T-helper 1 cell treated with Interleukin-12 subunit alpha and Interleukin-12 subunit beta and Interleukin-4 antibody, amounts not matched to agents 30 μg/mL and 1 μg/mL, for 36 hours (primary cell): ENCODE measurements around the gene UPB1.
"Not testable (repeated sequence)": the region's sequence is repeated elsewhere in the genome, so short reads cannot be mapped to it uniquely, and the experiment has no call there.

Experiments
- H3K27ac Mint-ChIP-seq: one replicate; pipeline ENCODE4 v1.8.0; 2021; ENCODE audit warnings: mild to moderate bottlenecking, mixed read lengths
- H3K27me3 Mint-ChIP-seq: one replicate; pipeline ENCODE4 v1.8.0; 2021; ENCODE audit warnings: low read depth, mixed read lengths
- H3K36me3 Mint-ChIP-seq: one replicate; pipeline ENCODE4 v1.8.0; 2021; ENCODE audit warnings: low read depth, mixed read lengths
- H3K4me1 Mint-ChIP-seq: one replicate; pipeline ENCODE4 v1.8.0; 2021; ENCODE audit warnings: low read depth, mixed read lengths
- H3K4me3 Mint-ChIP-seq: one replicate; pipeline ENCODE4 v1.8.0; 2021; ENCODE audit warnings: mild to moderate bottlenecking, moderate library complexity, mixed read lengths
- H3K9me3 Mint-ChIP-seq: one replicate; pipeline ENCODE4 v1.8.0; 2021; ENCODE audit warnings: mixed read lengths

UPB1 gene

DNA sequence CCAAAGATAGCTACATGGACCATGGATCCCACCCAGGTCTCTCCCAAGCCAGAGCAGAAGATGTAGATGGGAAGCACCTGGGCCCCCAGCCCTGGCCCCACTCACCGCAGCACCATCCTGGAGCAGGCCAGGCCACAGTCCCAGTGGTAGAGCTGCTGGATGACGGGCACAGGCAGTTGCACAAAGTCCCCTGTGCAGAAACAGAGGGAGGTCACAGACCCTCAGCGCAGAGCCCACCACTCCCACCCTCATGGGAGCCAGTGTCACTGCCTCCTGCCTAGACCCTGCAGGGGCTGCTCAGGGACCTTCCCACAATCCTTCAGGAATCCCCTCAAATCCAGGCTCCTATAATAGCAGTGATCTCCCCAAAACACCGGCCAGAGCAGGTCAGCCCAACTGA lies 53.7 kb downstream of the UPB1 start:
- Mint-ChIP-seq H3K27ac (no peak overlapping the region), H3K27me3 (no peaks in the 10 kb centered on the region), H3K9me3 (no peaks in the 10 kb centered on the region), H3K36me3 (peaks cover 16% of the 10 kb centered on the region), H3K4me3 (no peak overlapping the region), H3K4me1 (peaks cover 21% of the 10 kb centered on the region)

DNA sequence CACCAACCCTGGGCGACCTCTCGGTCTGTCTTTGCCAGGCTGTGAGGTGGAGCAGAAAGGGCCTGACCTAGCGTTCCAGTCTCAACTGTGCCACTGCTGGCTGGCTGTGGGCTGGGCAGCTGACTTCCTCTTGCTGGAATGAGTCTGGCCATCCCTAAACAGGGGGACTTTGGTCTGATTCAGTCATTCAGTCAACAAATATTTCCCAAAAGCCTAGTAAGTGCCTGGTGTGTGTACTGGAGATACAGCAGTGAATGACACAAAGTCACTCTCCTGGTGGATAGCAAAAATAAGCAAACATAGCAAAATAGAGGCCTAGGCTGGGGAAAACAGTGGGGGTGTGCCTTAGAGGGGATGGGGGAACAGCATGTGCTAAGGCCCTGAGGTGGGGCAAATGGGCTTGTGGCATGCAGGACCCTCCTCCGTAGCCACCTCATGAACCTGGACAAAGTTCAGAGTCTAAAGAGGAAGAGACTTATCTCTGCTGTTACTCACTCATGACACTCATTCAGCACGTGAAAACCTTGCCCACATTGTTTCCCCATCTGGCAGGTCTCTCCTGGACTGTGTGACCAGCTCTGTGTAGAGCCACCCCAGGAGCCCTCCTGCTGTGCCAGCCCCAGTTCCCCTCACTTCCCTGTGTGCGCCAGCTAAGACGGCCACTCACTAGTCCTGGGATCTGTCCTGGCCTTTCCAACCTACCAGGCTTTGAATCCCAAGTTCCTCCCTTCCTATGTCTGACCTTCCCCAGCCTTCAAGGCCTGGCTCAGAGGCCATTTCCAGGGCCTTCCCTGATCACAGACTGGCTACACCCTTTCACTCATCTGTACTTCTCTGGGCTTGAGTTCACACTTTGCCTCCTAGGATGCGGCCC lies 55.1 kb downstream of the UPB1 start:
- Mint-ChIP-seq H3K9me3 (no peaks in the 10 kb centered on the region), H3K27ac (no peak overlapping the region), H3K4me3 (no peak overlapping the region), H3K4me1 (peaks cover 22% of the 10 kb centered on the region), H3K36me3 (peaks cover 16% of the 10 kb centered on the region), H3K27me3 (no peaks in the 10 kb centered on the region)

DNA sequence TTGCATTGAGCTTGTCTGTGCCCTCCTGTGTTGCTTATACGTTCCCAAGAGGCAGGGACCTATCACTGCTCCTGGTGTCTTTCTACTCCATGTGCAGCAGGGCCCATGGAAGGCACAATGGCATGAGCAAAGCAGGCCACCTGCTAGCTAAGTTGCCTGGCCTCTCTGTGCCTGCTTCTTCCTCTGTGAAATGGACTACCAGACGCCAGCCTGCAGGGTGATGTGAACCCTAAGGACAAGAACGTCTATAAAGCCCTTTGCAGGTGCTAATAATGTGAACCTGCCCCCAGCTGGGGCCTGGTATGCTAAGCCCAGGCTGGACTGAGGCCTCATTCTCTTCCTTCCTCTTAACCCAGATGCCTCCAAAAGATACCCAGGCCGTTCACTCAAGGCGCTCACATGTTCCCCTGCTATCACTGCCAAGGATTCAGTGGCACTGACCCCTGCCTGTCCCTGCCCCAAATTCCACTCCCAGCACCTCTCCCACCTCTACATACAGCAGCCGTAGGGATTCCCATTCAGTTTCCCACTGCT lies 55.8 kb downstream of the UPB1 start:
- no peaks in the 10 kb centered on the region for H3K9me3 Mint-ChIP-seq
- H3K27me3 Mint-ChIP-seq, result no peaks in the 10 kb centered on the region
- peaks cover 18% of the 10 kb centered on the region for H3K36me3 Mint-ChIP-seq
- peaks cover 24% of the 10 kb centered on the region for H3K4me1 Mint-ChIP-seq
- H3K4me3 Mint-ChIP-seq, result no peak overlapping the region
- no peak overlapping the region for H3K27ac Mint-ChIP-seq

DNA sequence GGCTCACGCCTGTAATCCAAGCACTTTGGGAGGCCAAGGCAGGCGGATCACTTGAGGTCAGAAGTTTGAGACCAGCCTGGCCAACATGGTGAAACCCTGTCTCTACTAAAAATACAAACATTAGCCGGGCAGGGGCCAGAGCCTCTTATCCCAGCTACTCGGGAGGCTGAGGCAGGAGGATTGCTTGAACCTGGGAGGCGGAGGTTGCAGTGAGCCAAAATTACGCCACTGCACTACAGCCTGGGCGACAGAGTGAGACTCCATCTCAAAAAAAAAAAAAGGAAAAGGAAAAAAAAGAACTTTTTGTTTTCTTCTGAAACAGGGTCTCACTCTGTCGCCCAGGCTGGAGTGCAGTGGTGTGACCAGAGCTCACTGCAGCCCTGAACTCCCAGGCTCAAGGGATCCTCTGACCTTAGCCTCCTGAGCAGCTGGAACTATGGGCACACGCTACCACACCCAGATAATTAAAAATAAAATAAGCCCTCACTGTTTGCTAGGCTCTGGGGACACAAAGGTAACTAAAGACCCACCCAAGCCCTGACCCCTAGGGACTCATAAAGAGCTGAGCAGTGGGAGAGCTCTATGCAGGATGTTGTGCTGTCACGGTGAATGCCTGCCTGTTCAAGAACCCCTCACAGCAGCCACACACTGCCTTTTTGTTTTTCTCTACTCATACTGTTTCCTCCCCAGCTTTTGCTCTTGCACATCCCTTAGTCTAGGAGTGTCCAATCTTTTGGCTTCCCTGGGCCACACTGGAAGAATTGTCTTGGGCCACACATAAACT lies 57.6 kb downstream of the UPB1 start:
- H3K4me1 Mint-ChIP-seq, result peaks cover 39% of the 10 kb centered on the region
- peaks cover 11% of the 10 kb centered on the region for H3K36me3 Mint-ChIP-seq
- not testable (repeated sequence) for H3K27me3 Mint-ChIP-seq, H3K9me3 Mint-ChIP-seq
- peak overlapping the region; percentile 36 for H3K4me3 Mint-ChIP-seq
- peak overlapping the region; percentile 51 for H3K27ac Mint-ChIP-seq

DNA sequence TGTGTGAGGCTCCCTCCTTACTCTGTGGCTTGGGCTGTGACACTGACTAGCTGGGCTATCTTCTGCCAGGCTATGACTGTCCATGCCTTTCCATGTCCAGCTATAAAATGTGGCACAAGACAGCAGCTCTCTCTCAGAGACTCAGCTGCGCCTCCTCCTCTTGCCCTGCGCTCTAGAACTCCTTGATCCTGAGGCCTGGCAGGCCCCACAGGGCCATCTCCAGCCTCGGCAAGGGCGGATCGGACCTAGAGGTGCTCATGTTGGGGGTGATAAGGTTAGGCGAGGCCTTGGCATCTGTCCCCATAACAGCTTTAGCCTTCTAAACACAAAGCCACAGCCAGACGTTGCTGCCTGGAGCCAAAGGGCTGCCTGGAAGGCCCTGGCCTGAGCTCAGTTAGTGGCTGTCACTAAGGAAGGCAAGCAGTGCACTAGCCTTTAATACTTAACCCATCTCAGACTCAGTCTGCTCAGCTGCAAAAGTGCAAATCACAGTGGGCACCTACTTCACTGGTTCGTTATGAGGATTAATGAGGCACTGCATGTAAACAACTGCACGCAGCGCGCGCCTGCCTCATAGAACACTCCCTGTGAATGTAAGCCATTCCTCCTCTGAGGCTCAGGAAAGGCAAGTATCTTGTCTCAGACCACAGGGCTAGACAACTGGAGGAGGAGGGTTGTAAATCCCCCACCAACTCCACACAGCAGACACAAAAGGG lies 58.6 kb downstream of the UPB1 start:
- Mint-ChIP-seq H3K9me3 (no peaks in the 10 kb centered on the region), H3K27ac (peak overlapping the region; percentile 87), H3K4me1 (peaks cover 49% of the 10 kb centered on the region), H3K4me3 (peak overlapping the region; percentile 95), H3K27me3 (no peaks in the 10 kb centered on the region), H3K36me3 (peaks cover 19% of the 10 kb centered on the region)

DNA sequence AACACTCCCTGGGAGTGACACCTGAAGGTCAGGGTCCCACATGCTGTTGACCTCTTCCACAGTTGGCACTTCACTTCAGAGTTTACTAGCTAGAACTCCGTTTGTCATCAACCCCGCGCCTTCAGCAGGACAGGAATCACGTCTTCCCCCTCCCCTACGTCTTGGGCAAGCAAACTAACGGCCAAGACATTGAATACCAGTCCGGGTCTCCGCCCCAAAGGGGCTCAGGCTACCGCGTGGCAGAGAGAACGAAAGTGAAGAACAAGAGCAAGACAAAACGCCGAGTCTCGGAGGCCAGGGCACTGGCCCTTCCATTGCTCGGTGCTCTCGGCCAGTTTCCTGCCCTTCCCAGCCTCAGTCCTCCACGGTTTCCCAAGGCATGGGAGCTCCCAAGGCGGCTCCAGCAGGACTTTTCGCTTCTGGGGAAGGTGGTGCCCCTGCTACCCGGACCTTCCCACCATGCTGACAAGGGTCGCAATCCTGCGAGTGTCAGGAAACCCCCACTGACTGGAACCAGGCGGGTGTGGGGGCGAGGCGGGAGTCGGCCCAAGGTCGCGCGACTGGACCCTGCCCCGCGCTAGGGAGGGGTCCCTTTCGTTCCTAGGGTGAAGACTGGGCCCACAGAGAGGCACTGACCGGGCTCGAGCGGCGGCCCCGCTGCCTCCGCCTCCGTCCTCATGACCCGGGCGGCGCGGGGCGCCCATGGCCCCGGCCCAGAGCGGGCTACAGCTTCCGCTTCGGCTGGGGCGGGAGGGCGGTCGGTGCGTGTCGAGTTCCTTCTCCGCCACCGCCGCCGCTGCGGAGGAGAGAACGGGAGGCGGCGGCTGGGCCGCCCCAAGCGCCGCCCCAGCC lies 59.4 kb downstream of the UPB1 start, which contains the start of gene GUCD1:
Gene GUCD1, minus strand, starts transcription at position 826 of the 852 bp plus-strand sequence. Its CDS starts 147 bp downstream, at position 679.
- peak within 1 kb of the TSS; percentile 98 for H3K4me3 Mint-ChIP-seq
- peaks cover 53% of the 10 kb centered on the region for H3K4me1 Mint-ChIP-seq
- peaks cover 20% of the 10 kb centered on the region for H3K36me3 Mint-ChIP-seq
- no peaks in the 10 kb centered on the region for H3K9me3 Mint-ChIP-seq
- no peaks in the 10 kb centered on the region for H3K27me3 Mint-ChIP-seq
- peak within 1 kb of the TSS; percentile 97 for H3K27ac Mint-ChIP-seq

DNA sequence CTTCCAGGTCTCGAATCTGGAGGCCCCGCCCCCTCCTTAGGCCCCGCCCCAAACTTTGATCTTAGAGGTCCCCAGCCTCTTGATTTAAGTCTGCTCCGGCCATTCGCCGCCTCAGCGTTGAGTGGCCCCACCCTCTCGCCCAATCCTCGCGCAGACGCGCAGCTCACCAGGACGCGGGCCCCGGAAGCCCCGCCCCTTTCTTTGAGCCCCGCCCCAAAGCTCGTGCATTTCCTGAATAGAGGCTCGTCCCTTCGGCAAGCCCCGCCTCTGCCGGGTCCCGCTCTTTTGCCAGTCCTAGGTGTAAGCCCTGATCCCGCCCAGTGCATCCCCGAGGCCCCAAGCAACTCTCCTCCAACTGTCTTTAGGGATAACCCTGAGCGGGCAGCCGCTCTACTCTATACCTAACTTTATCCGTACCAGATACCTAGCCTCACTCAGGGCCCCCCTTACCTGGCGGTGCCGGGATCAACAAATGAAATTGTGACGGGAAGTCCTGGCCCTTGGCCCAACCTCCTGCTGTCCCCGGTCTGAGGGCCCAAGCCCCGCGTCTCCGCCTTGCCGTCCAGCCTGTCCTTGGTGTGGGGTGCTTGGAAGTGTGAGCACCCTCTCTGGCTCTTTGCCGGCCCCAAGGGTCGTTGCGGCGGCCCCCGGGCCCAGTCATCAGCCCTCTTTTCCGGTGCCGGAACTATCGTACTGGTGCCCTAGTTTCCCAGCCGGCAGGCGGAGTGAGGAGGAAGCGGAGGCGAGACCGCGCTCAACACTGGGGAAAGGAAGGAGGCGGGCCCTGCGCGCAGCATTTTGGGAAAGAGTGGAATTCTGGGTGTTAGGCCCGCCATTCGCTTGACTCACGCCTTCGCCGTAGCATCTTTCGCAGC lies 60.3 kb downstream of the UPB1 start, which contains the start of gene SNRPD3:
Gene SNRPD3, plus strand, starts transcription at position 835 of the 875 bp plus-strand sequence. CDS start 1,676 bp downstream, outside the sequence.
- peaks cover 21% of the 10 kb centered on the region for H3K36me3 Mint-ChIP-seq
- peak within 1 kb of the TSS; percentile 97 for H3K27ac Mint-ChIP-seq
- no peaks in the 10 kb centered on the region for H3K27me3 Mint-ChIP-seq
- H3K4me1 Mint-ChIP-seq, result peaks cover 53% of the 10 kb centered on the region
- no peaks in the 10 kb centered on the region for H3K9me3 Mint-ChIP-seq
- H3K4me3 Mint-ChIP-seq, result peak within 1 kb of the TSS; percentile 98

DNA sequence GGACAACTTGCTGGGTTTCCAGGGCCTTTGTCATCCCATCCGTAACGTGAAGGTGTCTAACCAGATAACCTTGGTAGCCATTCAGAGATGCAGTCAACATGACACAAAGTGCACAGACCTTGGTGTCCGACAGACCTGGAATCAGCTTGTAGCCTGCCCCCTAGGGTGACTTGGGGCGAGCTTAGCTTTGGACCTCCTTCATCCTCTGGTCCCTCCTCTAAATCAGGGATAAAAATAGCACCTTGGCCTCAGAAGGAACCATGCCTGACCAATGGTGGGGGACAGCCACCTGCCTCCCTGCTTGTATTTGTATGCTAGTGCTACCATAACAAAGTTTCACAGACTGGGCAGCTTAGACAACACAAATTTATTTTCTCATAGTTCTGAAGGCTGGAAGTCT lies 64.3 kb downstream of the UPB1 start:
- Mint-ChIP-seq H3K36me3 (peaks cover 34% of the 10 kb centered on the region), H3K4me1 (peaks cover 39% of the 10 kb centered on the region), H3K4me3 (no peak overlapping the region), H3K9me3 (no peaks in the 10 kb centered on the region), H3K27ac (no peak overlapping the region), H3K27me3 (no peaks in the 10 kb centered on the region)

DNA sequence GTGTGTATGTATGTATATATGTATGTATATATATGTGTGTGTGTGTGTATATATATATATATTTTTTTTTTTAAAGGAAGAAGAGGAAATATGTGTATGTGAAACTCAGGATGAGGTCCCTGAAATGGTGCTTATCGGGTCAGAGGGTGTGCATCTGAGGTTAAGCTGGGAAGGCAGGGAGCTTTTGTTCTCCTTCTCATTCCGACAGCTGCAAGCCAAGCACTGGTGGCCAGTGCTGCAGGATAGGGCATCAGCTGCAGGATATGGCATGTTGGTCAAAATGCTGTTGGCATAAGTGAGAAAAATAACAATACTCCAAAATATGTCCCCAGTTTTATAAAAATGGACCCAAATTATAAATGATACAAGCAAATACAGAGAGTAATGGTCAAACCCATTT lies 68.1 kb downstream of the UPB1 start:
- Mint-ChIP-seq H3K27me3 (no peaks in the 10 kb centered on the region), H3K9me3 (no peaks in the 10 kb centered on the region), H3K4me3 (no peak overlapping the region), H3K36me3 (peaks cover 26% of the 10 kb centered on the region), H3K27ac (no peak overlapping the region), H3K4me1 (peaks cover 18% of the 10 kb centered on the region)

DNA sequence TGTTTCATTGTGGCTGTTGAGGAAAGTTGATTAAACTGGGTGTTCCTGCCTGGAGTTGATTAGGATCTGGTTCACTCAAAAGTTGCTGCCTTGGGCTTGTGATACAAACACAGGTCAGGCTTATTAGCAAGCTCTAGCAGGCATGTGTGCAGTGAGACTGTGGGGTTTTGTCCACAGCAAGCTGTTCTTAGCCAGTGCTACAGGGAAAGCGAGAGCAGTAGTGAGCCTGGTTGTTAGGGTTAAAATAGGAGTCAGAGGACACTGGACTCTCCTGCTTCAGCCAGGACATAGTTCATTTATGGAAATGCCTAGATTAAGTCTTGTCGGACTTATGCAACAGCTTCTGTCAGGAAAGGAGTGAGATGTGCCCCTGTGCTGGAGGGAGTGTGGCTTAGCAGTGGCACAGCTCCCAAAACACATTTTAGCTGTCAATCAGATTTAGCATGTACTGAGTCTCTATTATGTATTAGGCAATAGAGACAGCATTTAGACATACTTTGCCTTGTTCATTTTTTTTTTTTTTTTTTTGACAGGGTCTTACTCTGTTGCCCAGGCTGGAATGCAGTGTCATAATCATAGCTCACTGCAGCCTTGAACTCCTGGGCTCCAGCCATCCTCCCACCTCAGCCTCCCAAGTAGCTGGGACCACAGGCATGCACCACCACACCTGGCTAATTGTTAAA lies 69.4 kb downstream of the UPB1 start:
- H3K4me3 Mint-ChIP-seq, result no peak overlapping the region
- peak overlapping the region; percentile 3 for H3K27ac Mint-ChIP-seq
- no peaks in the 10 kb centered on the region for H3K9me3 Mint-ChIP-seq
- H3K36me3 Mint-ChIP-seq, result peaks cover 26% of the 10 kb centered on the region
- H3K27me3 Mint-ChIP-seq, result no peaks in the 10 kb centered on the region
- H3K4me1 Mint-ChIP-seq, result peaks cover 9% of the 10 kb centered on the region

DNA sequence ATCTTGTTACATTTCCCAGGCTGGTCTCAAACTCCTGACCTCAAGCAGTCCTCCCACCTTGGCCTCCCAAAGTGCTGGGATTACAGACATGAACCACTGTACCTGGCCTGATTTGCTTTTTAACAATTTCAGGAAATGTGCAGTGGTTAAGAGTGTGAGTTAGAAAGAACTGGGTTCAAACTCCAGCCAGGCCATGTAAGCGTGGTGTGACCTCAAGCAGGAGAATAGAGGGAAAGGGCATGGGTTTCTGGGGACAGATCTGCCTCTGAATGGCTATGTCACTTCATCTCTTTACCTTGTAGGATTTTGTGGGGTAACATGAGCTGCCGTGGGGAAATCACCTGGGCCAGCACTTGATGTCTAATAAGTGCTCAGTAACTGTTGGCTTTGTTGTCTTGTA lies 69.9 kb downstream of the UPB1 start:
- peaks cover 30% of the 10 kb centered on the region for H3K36me3 Mint-ChIP-seq
- H3K27me3 Mint-ChIP-seq, result no peaks in the 10 kb centered on the region
- H3K27ac Mint-ChIP-seq, result no peak overlapping the region
- H3K9me3 Mint-ChIP-seq, result no peaks in the 10 kb centered on the region
- H3K4me3 Mint-ChIP-seq, result no peak overlapping the region
- peaks cover 9% of the 10 kb centered on the region for H3K4me1 Mint-ChIP-seq

DNA sequence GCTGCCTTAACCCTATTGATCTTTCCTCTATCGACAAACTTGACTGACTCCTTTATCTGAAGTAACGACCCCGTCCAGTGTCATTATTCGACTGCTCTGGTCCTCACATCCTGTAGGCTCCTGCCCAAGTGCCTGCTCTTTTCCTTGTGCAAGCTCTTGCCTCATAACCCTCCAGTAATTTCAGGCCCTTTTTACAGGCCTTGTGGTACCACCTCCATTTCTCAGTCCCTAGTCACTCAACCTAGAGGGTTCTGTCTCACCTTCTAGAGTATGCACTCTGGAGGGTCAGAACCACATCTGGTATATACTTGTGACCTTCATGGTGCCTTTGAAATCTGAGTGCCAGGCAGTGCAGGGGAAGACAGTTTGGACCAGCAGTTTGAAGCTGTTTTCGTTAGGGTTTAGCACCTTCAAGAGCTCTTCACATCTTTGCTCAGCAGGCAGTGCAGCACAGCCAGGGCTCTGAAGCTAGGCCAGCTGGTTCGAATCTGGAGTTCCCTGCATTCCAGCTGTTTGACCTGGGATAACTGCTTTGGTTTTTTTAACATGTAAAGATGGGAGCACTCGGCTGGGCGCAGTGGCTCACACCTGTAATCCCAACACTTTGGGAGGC lies 71.9 kb downstream of the UPB1 start:
- H3K9me3 Mint-ChIP-seq, result no peaks in the 10 kb centered on the region
- H3K4me1 Mint-ChIP-seq, result peaks cover 7% of the 10 kb centered on the region
- H3K36me3 Mint-ChIP-seq, result peaks cover 33% of the 10 kb centered on the region
- no peaks in the 10 kb centered on the region for H3K27me3 Mint-ChIP-seq
- H3K27ac Mint-ChIP-seq, result no peak overlapping the region
- H3K4me3 Mint-ChIP-seq, result no peak overlapping the region
